HCEC 1CT (cell line): ENCODE measurements around the gene GPATCH8.

Experiments
- DNase-seq: peaks from one replicate; pipeline ENCODE4 v3.0.0-alpha.2; 2017

Gene GPATCH8

GRCh38 chr17:44451016-44451627, 52.1 kb downstream of the GPATCH8 start:
- DNase-seq = no peak

GRCh38 chr17:44448412-44448811, 54.8 kb downstream of the GPATCH8 start:
- no peak for DNase-seq

- peak; percentile 89 for DNase-seq
Observed at GRCh38 chr17:44444735-44445105, 58.5 kb downstream of the GPATCH8 start.

- DNase-seq = no peak
Observed at GRCh38 chr17:44442806-44443205, 60.4 kb downstream of the GPATCH8 start.

- DNase-seq = no peak
Observed at GRCh38 chr17:44439168-44439567, 64.0 kb downstream of the GPATCH8 start.

- no peak for DNase-seq
Observed at GRCh38 chr17:44438636-44439035, 64.6 kb downstream of the GPATCH8 start.

- DNase-seq = no peak
Observed at GRCh38 chr17:44436336-44436735, 66.9 kb downstream of the GPATCH8 start.

- DNase-seq = no peak
Observed at GRCh38 chr17:44432254-44433157, 70.7 kb downstream of the GPATCH8 start.

- no peak for DNase-seq
Observed at GRCh38 chr17:44424828-44425461, 78.3 kb downstream of the GPATCH8 start.

GRCh38 chr17:44417553-44417952, 85.7 kb downstream of the GPATCH8 start:
- peak; percentile 58 for DNase-seq

GRCh38 chr17:44416558-44417289, 86.5 kb downstream of the GPATCH8 start:
- no peak for DNase-seq

GRCh38 chr17:44414394-44415155, 88.6 kb downstream of the GPATCH8 start:
- no peak for DNase-seq

GRCh38 chr17:44409309-44410028, 93.7 kb downstream of the GPATCH8 start:
- no peak for DNase-seq

- DNase-seq = no peak
Observed at GRCh38 chr17:44408786-44409185, 94.4 kb downstream of the GPATCH8 start.

GRCh38 chr17:44402564-44403172, 100.5 kb downstream of the GPATCH8 start:
- no peak for DNase-seq

- DNase-seq = no peak
Observed at GRCh38 chr17:44400226-44400847, 102.9 kb downstream of the GPATCH8 start.

- DNase-seq = no peak
Observed at GRCh38 chr17:44398692-44399691, 104.2 kb downstream of the GPATCH8 start.

- DNase-seq = no peak
Observed at GRCh38 chr17:44397479-44398440, 105.4 kb downstream of the GPATCH8 start.
